ENCODE results near the gene ENTREP1.

GRCh38 chr9:69293156-69293555 is 31.9 kb upstream of the ENTREP1 start:
- TF ChIP-seq CTCF (IDR thresholded peaks at IDR 0.05) (no peak), POLR2AphosphoS5 (IDR thresholded peaks at IDR 0.05) (no peak), EP300 (IDR thresholded peaks at IDR 0.05) (no peak), POLR2A (IDR thresholded peaks at IDR 0.05) (no peak)

Measured in stomach (tissue), 4 donors.